ENCODE data around the gene ONECUT1.

DNA sequence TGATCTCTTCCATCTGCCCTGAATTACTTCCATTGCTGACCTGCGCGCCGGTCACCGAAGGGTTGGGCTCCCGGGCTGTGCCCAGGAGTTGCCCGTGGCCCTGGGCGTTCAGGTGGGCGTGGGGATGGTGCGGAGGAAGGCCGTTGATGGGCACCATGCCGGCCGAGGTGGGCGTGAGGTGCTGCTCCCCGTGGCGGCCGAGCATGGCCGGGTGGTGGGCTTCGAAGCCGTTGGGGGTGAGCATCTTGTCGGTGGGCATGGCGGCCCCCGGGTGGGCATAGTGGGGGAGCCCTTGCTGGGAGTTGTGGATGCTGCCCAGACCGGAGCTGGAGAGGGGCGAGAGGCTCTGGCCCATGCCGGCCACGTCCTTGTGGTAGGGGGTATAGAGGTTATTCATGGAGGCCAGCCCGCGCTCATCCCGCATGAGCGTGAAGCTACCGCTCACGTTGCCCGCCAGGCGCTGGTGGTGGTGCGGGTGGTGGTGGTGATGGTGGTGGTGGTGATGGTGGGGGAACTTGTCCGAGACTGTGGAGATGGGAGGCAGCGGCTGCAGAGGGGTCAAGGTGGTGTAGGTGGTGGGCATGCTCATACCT lies 1.0 kb downstream of the ONECUT1 start:
- TF ChIP-seq, protein P1, sequence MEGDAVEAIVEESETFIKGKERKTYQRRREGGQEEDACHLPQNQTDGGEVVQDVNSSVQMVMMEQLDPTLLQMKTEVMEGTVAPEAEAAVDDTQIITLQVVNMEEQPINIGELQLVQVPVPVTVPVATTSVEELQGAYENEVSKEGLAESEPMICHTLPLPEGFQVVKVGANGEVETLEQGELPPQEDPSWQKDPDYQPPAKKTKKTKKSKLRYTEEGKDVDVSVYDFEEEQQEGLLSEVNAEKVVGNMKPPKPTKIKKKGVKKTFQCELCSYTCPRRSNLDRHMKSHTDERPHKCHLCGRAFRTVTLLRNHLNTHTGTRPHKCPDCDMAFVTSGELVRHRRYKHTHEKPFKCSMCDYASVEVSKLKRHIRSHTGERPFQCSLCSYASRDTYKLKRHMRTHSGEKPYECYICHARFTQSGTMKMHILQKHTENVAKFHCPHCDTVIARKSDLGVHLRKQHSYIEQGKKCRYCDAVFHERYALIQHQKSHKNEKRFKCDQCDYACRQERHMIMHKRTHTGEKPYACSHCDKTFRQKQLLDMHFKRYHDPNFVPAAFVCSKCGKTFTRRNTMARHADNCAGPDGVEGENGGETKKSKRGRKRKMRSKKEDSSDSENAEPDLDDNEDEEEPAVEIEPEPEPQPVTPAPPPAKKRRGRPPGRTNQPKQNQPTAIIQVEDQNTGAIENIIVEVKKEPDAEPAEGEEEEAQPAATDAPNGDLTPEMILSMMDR (conservative IDR thresholded peaks at IDR 0.05), result no peak
- TF ChIP-seq EZH2 (IDR thresholded peaks at IDR 0.05; ENCODE audit: low read depth), result no peak
